ENCODE results near the gene MED12L. TPM values are rescaled to one million over a fixed set of nuclear protein-coding genes. Genes with fewer than 3 reads are reported as not detected.
"Not testable (repeated sequence)": the region's sequence is repeated elsewhere in the genome, so short reads cannot be mapped to it uniquely, and the experiment has no call there.

The MED12L gene
- polyA plus RNA-seq, 1 of the 3 experiments (the other 2 are of a cell fraction) = 0.03 TPM

- TF ChIP-seq PBX3 (IDR thresholded peaks at IDR 0.05) (no peak), MEF2A (IDR thresholded peaks at IDR 0.05; ENCODE audit: borderline replicate concordance, low read depth) (no peak)
These were observed 83.0 kb downstream of the MED12L start (continued) for GRCh38 chr3:151168269-151169094.

- Histone ChIP-seq H3K4me3 (ENCODE audit: low read depth in 2 of 2, low read length in 1 of 2) (no peak overlapping the region), H3F3A (replicated peaks; ENCODE audit: insufficient read depth) (no peaks in the 10 kb centered on the region), H3K36me3 (replicated peaks in 1 of 2; ENCODE audit: control insufficient read depth in 1 of 2, insufficient read depth in 2 of 2, low read length in 1 of 2) (no peaks in the 10 kb centered on the region), H3K79me2 (ENCODE audit: insufficient read depth) (no peaks in the 10 kb centered on the region), H3K9me3 (no peaks in the 10 kb centered on the region), H2AFZ (ENCODE audit: low read depth) (no peak overlapping the region), H3K4me2 (no peak overlapping the region), H3K27ac (ENCODE audit: low read depth in 2 of 2, low read length in 1 of 2) (no peak overlapping the region), H3K27me3 (ENCODE audit: insufficient read depth) (0 out of 2 replicates have a peak, but pooled peaks cover 5% of the 10 kb centered on the region), H3K9ac (no peak overlapping the region), H3K4me1 (ENCODE audit: control insufficient read depth in 1 of 2, insufficient read depth in 2 of 2, low read depth in 1 of 2, low read length in 1 of 2) (no peaks in the 10 kb centered on the region; a peak in 1 of 4 replicates), H4K20me1 (ENCODE audit: insufficient read depth) (no peaks in the 10 kb centered on the region), H3K9me2 (no peaks in the 10 kb centered on the region)
- WGBS (ENCODE audit: low lambda C conversion rate) = 84% methylated on average over 9 of the region's 9 CpGs
- no peak for TF ChIP-seq POLR2AphosphoS5 (IDR thresholded peaks at IDR 0.05; ENCODE audit: low read depth, low read length)
- no peak for TF ChIP-seq NRF1 (IDR thresholded peaks at IDR 0.05; ENCODE audit: low read depth, low read length)
- TF ChIP-seq RAD21 (IDR thresholded peaks at IDR 0.05; ENCODE audit: low read length) = no peak
- no peak for TF ChIP-seq TAF1 (IDR thresholded peaks at IDR 0.05; ENCODE audit: borderline replicate concordance, low read depth, low read length)
- no peak for TF ChIP-seq CTCF (IDR thresholded peaks at IDR 0.05)
- no peak for TF ChIP-seq CHD2 (IDR thresholded peaks at IDR 0.05; ENCODE audit: low read length, partially characterized antibody)
- no peak for TF ChIP-seq RCOR1 (IDR thresholded peaks at IDR 0.05; ENCODE audit: low read length)
- no peak for TF ChIP-seq JUND (IDR thresholded peaks at IDR 0.05)
- ChIA-PET CTCF (interaction anchor here (0.8 to 6.5 kb wide), 19 partner anchors 9 to 667 kb away, joined by 3 to 106 read pairs (median 9); partner anchors contain the start of gene P2RY14), POLR2A (no interaction called here)
- DNase-seq = no peak
These were observed 83.9 kb downstream of the MED12L start for GRCh38 chr3:151169262-151169947.

- H3K36me3 ChIP-seq (replicated peaks in 1 of 2; ENCODE audit: control insufficient read depth in 1 of 2, insufficient read depth in 2 of 2, low read length in 1 of 2); H3K27me3 ChIP-seq (ENCODE audit: insufficient read depth); H2AFZ ChIP-seq (ENCODE audit: low read depth); H3F3A ChIP-seq (replicated peaks; ENCODE audit: insufficient read depth); H3K9me2 ChIP-seq; H3K4me3 ChIP-seq (ENCODE audit: low read depth in 2 of 2, low read length in 1 of 2); H3K4me1 ChIP-seq (ENCODE audit: control insufficient read depth in 1 of 2, insufficient read depth in 2 of 2, low read depth in 1 of 2, low read length in 1 of 2); H3K9me3 ChIP-seq; H3K9ac ChIP-seq; POLR2A ChIA-PET; H4K20me1 ChIP-seq (ENCODE audit: insufficient read depth); H3K4me2 ChIP-seq; H3K27ac ChIP-seq (ENCODE audit: low read depth in 2 of 2, low read length in 1 of 2); DNase-seq; H3K79me2 ChIP-seq (ENCODE audit: insufficient read depth): not testable (repeated sequence)
- CTCF ChIA-PET = interaction anchor here (0.7 to 6.5 kb wide), 3 partner anchors 59 to 1214 kb away, joined by 3 to 106 read pairs (median 4); partner anchors contain the start of gene P2RY14
- WGBS (ENCODE audit: low lambda C conversion rate) = 62% methylated on average over 9 of the region's 9 CpGs
These were observed 84.7 kb downstream of the MED12L start for GRCh38 chr3:151169948-151170679.

All from SK-N-SH (cell line).